ENCODE measurements around the gene ETDB.
"Not testable (repeated sequence)": the region's sequence is repeated elsewhere in the genome, so short reads cannot be mapped to it uniquely, and the experiment has no call there.

The ETDB gene

GRCh38 chrX:135120056-135120576, at the start of gene ETDB:
Gene ETDB, minus strand, starts transcription at chrX:135120526. Its CDS starts 1,265 bp downstream, at chrX:135119261.
- not testable (repeated sequence) for H3K27ac Mint-ChIP-seq, DNase-seq, H3K4me1 Mint-ChIP-seq, H3K36me3 Mint-ChIP-seq, H3K27me3 Mint-ChIP-seq, H3K4me3 Mint-ChIP-seq, H3K9me3 Mint-ChIP-seq
- peak; percentile 78 to 83 for ATAC-seq (replicated peaks)

GRCh38 chrX:135169534-135169933, 49.2 kb upstream of the ETDB start:
- ATAC-seq (replicated peaks); DNase-seq; H3K4me3 Mint-ChIP-seq; H3K4me1 Mint-ChIP-seq; H3K27ac Mint-ChIP-seq; H3K36me3 Mint-ChIP-seq; H3K9me3 Mint-ChIP-seq: not testable (repeated sequence)
- peaks cover 12 to 13% of the 10 kb centered on the region in 2 donors for H3K27me3 Mint-ChIP-seq

- ATAC-seq (replicated peaks), result no peak
- Mint-ChIP-seq H3K4me1 (no peaks in the 10 kb centered on the region), H3K9me3 (no peaks in the 10 kb centered on the region), H3K27ac (no peak overlapping the region), H3K4me3 (no peak overlapping the region), H3K27me3 (peaks cover 4% of the 10 kb centered on the region in 2 donors), H3K36me3 (no peaks in the 10 kb centered on the region)
- no peak for DNase-seq
Observed at GRCh38 chrX:135168486-135168885, 48.2 kb upstream of the ETDB start.

GRCh38 chrX:135154688-135155087, 34.4 kb upstream of the ETDB start:
- H3K36me3 Mint-ChIP-seq; H3K4me1 Mint-ChIP-seq; H3K27me3 Mint-ChIP-seq; H3K9me3 Mint-ChIP-seq; ATAC-seq (replicated peaks); DNase-seq; H3K4me3 Mint-ChIP-seq; H3K27ac Mint-ChIP-seq: not testable (repeated sequence)

GRCh38 chrX:135126145-135126544, 5.8 kb upstream of the ETDB start:
- not testable (repeated sequence) for DNase-seq, H3K9me3 Mint-ChIP-seq, H3K27me3 Mint-ChIP-seq, H3K27ac Mint-ChIP-seq, H3K4me1 Mint-ChIP-seq, H3K4me3 Mint-ChIP-seq, H3K36me3 Mint-ChIP-seq
- peak; percentile 45 to 62 for ATAC-seq (replicated peaks)

- DNase-seq; ATAC-seq (replicated peaks); H3K9me3 Mint-ChIP-seq; H3K4me3 Mint-ChIP-seq; H3K27ac Mint-ChIP-seq; H3K4me1 Mint-ChIP-seq; H3K36me3 Mint-ChIP-seq: not testable (repeated sequence)
- H3K27me3 Mint-ChIP-seq, result peaks cover 0 to 13% of the 10 kb centered on the region in 2 donors
Observed at GRCh38 chrX:135116064-135116463, 4.3 kb downstream of the ETDB start.

GRCh38 chrX:135114392-135114791, 5.9 kb downstream of the ETDB start:
- Mint-ChIP-seq H3K4me1 (peaks cover 4 to 5% of the 10 kb centered on the region in 2 donors), H3K9me3 (no peaks in the 10 kb centered on the region), H3K27me3 (peaks cover 0 to 17% of the 10 kb centered on the region in 2 donors), H3K4me3 (no peak overlapping the region), H3K27ac (no peak overlapping the region), H3K36me3 (no peaks in the 10 kb centered on the region)
- no peak for DNase-seq
- peak; percentile 97 to 98 for ATAC-seq (replicated peaks)

- DNase-seq (no peak), ATAC-seq (replicated peaks) (no peak)
- no peaks in the 10 kb centered on the region for H3K36me3 Mint-ChIP-seq
- peaks cover 4 to 5% of the 10 kb centered on the region in 2 donors for H3K4me1 Mint-ChIP-seq
- H3K27ac Mint-ChIP-seq, result no peak overlapping the region
- no peak overlapping the region for H3K4me3 Mint-ChIP-seq
- H3K27me3 Mint-ChIP-seq, result peaks cover 11 to 31% of the 10 kb centered on the region in 2 donors
- H3K9me3 Mint-ChIP-seq, result no peaks in the 10 kb centered on the region
Observed at GRCh38 chrX:135112743-135113142, 7.6 kb downstream of the ETDB start.

GRCh38 chrX:135112096-135112729, 8.1 kb downstream of the ETDB start:
- Mint-ChIP-seq H3K27me3 (peaks cover 13 to 31% of the 10 kb centered on the region in 2 donors), H3K9me3 (no peaks in the 10 kb centered on the region), H3K36me3 (no peaks in the 10 kb centered on the region), H3K4me1 (peaks cover 4 to 5% of the 10 kb centered on the region in 2 donors), H3K27ac (no peak overlapping the region), H3K4me3 (no peak overlapping the region)
- DNase-seq, result peak; percentile 27
- ATAC-seq (replicated peaks), result peak; percentile 38 to 44

- Mint-ChIP-seq H3K27me3 (peaks cover 17 to 31% of the 10 kb centered on the region in 2 donors), H3K4me1 (peaks cover 4 to 5% of the 10 kb centered on the region in 2 donors), H3K4me3 (no peak overlapping the region), H3K27ac (no peak overlapping the region), H3K9me3 (no peaks in the 10 kb centered on the region), H3K36me3 (no peaks in the 10 kb centered on the region)
- DNase-seq (no peak), ATAC-seq (replicated peaks) (no peak)
Observed at GRCh38 chrX:135109554-135109953, 10.8 kb downstream of the ETDB start.

- peaks cover 0 to 5% of the 10 kb centered on the region in 2 donors for H3K9me3 Mint-ChIP-seq
- no peak overlapping the region for H3K27ac Mint-ChIP-seq
- DNase-seq (no peak), ATAC-seq (replicated peaks) (no peak)
- peak overlapping the region in 1 of 2 donors; percentile 80 for H3K4me3 Mint-ChIP-seq
- H3K27me3 Mint-ChIP-seq, result peaks cover 34 to 36% of the 10 kb centered on the region in 2 donors
- H3K4me1 Mint-ChIP-seq, result peaks cover 4 to 11% of the 10 kb centered on the region in 2 donors
- H3K36me3 Mint-ChIP-seq, result no peaks in the 10 kb centered on the region
Observed at GRCh38 chrX:135099493-135099783, 20.9 kb downstream of the ETDB start.

GRCh38 chrX:135097196-135097744, 23.1 kb downstream of the ETDB start:
- H3K36me3 Mint-ChIP-seq; ATAC-seq (replicated peaks); H3K9me3 Mint-ChIP-seq; DNase-seq; H3K27ac Mint-ChIP-seq: not testable (repeated sequence)
- Mint-ChIP-seq H3K27me3 (peaks cover 25 to 30% of the 10 kb centered on the region in 2 donors), H3K4me3 (peak overlapping the region in 1 of 2 donors; percentile 60), H3K4me1 (peaks cover 4 to 11% of the 10 kb centered on the region in 2 donors)

GRCh38 chrX:135095715-135096114, 24.6 kb downstream of the ETDB start:
- Mint-ChIP-seq H3K36me3 (no peaks in the 10 kb centered on the region), H3K9me3 (peaks cover 0 to 5% of the 10 kb centered on the region in 2 donors), H3K27me3 (peaks cover 25 to 30% of the 10 kb centered on the region in 2 donors), H3K4me3 (no peak overlapping the region), H3K27ac (no peak overlapping the region), H3K4me1 (peaks cover 4 to 11% of the 10 kb centered on the region in 2 donors)
- no peak for ATAC-seq (replicated peaks)
- DNase-seq, result no peak

- peaks cover 25 to 30% of the 10 kb centered on the region in 2 donors for H3K27me3 Mint-ChIP-seq
- no peaks in the 10 kb centered on the region for H3K36me3 Mint-ChIP-seq
- peaks cover 4 to 11% of the 10 kb centered on the region in 2 donors for H3K4me1 Mint-ChIP-seq
- no peak overlapping the region for H3K27ac Mint-ChIP-seq
- no peak for DNase-seq
- H3K9me3 Mint-ChIP-seq, result peaks cover 1 to 9% of the 10 kb centered on the region in 2 donors
- H3K4me3 Mint-ChIP-seq, result no peak overlapping the region
- no peak for ATAC-seq (replicated peaks)
Observed at GRCh38 chrX:135094726-135095125, 25.6 kb downstream of the ETDB start.

GRCh38 chrX:135089126-135089525, 31.2 kb downstream of the ETDB start:
- Mint-ChIP-seq H3K36me3 (peaks cover 0 to 3% of the 10 kb centered on the region in 2 donors), H3K27me3 (peaks cover 0 to 14% of the 10 kb centered on the region in 2 donors), H3K27ac (no peak overlapping the region), H3K9me3 (peaks cover 4% of the 10 kb centered on the region in 2 donors), H3K4me3 (no peak overlapping the region), H3K4me1 (peaks cover 0 to 3% of the 10 kb centered on the region in 2 donors)
- DNase-seq (no peak), ATAC-seq (replicated peaks) (no peak)
